A673 (cell line): ENCODE measurements around the gene NAT16.

Experiments used
- EZH2 ChIP-seq: fragments of 200-600 bp; sonication (generic); IDR thresholded peaks from 2 replicates; pipeline ENCODE4 v1.6.1; 2017; ENCODE audit warnings: borderline replicate concordance, low read depth, mild to moderate bottlenecking, mixed read lengths, antibody characterized with exemption, low read length; ENCODE audit not compliant: poor library complexity, severe bottlenecking
- TF ChIP-seq, protein P1 (sequence below): fragments of 300-800, 200-600 bp; sonication (generic); conservative IDR thresholded peaks from 2 replicates; pipeline ENCODE4 v1.5.1; 2017; ENCODE audit warnings: low read depth, mild to moderate bottlenecking, antibody characterized with exemption, low read length, moderate library complexity, mixed read lengths

DNA sequence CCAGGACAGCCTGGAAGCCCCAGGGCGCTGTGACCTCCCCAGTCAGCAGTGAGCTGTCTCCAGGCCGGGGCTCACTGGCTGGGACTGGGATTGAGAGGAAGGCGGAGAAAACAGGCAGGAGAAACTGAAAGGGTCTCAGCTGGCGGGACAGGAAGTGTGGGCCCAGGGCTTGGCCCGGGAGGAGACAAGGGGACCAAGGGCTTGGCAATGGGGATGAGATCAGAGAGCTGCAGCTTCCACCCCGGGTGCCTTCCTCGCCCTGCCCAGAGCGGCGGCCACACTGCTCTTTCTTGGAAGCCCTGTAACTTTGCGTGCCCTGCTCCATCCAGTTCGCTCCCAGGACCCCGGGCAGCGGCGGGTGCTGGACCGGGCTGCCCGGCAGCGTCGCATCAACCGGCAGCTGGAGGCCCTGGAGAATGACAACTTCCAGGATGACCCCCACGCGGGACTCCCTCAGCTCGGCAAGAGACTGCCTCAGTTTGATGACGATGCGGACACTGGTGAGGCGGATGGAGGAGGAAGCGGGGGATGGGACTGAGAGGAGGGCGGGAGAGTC lies 42.3 kb upstream of the NAT16 start:
- TF ChIP-seq, protein P1, sequence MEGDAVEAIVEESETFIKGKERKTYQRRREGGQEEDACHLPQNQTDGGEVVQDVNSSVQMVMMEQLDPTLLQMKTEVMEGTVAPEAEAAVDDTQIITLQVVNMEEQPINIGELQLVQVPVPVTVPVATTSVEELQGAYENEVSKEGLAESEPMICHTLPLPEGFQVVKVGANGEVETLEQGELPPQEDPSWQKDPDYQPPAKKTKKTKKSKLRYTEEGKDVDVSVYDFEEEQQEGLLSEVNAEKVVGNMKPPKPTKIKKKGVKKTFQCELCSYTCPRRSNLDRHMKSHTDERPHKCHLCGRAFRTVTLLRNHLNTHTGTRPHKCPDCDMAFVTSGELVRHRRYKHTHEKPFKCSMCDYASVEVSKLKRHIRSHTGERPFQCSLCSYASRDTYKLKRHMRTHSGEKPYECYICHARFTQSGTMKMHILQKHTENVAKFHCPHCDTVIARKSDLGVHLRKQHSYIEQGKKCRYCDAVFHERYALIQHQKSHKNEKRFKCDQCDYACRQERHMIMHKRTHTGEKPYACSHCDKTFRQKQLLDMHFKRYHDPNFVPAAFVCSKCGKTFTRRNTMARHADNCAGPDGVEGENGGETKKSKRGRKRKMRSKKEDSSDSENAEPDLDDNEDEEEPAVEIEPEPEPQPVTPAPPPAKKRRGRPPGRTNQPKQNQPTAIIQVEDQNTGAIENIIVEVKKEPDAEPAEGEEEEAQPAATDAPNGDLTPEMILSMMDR = no peak
- TF ChIP-seq EZH2 = no peak
